Thymus (tissue), 11 donors: ENCODE data around the gene KRT3. TPM values are rescaled to one million over a fixed set of nuclear protein-coding genes. Genes with fewer than 3 reads are reported as not detected.

Experiments used
- DNase-seq, 9 donors: peaks; one replicate each; pipeline ENCODE4 v3.0.0-alpha.2; 2013; ENCODE audit warnings: low spot score in 9 of 9, low read depth in 6 of 9, missing footprints in 1 of 9
- H3K27ac ChIP-seq, 2 donors: one replicate each; pipeline ENCODE4 v1.5.1; 2013; ENCODE audit warnings: control low read depth in 1 of 2, low read depth in 1 of 2, low read length in 1 of 2, mild to moderate bottlenecking in 1 of 2, moderate library complexity in 1 of 2
- H3K27me3 ChIP-seq, 2 donors: one replicate each; pipeline ENCODE4 v1.5.1; 2013; ENCODE audit warnings: low read length in 1 of 2; ENCODE audit not compliant: control insufficient read depth in 2 of 2, insufficient read depth in 1 of 2
- H3K36me3 ChIP-seq, 2 donors: one replicate each; pipeline ENCODE4 v1.5.1; 2013; ENCODE audit warnings: low read length in 1 of 2, mild to moderate bottlenecking in 1 of 2, moderate library complexity in 1 of 2; ENCODE audit not compliant: control insufficient read depth in 2 of 2, insufficient read depth in 2 of 2
- H3K4me1 ChIP-seq, 2 donors: one replicate each; pipeline ENCODE4 v1.5.1; 2013; ENCODE audit warnings: low read length in 2 of 2; ENCODE audit not compliant: control insufficient read depth in 2 of 2, insufficient read depth in 2 of 2
- H3K4me3 ChIP-seq, 2 donors: one replicate each; pipeline ENCODE4 v1.5.1; 2013; ENCODE audit warnings: low read length in 2 of 2, control low read depth in 1 of 2, mild to moderate bottlenecking in 1 of 2
- H3K9me3 ChIP-seq, 2 donors: one replicate each; pipeline ENCODE4 v1.5.1; 2013; ENCODE audit warnings: low read length in 1 of 2, mild to moderate bottlenecking in 1 of 2; ENCODE audit not compliant: control insufficient read depth in 2 of 2, insufficient read depth in 1 of 2
- WGBS: extraction: QIAGEN DNeasy Blood & Tissue Kit; methylation state at CpG from one replicate; pipeline ENCODE4 v1.1.7; 2013; 5-methylcytosine and 5-hydroxymethylcytosine counted together
- polyA plus RNA-seq: library from polyadenylated mRNA; stranded (reverse); fragments of 200-250 nt; gene quantifications from one replicate; pipeline ENCODE4 v1.2.3, GENCODE V29; 2013
- total RNA-seq: library from RNA; stranded (reverse); fragments of 120-200 nt; gene quantifications from one replicate; pipeline ENCODE4 v1.2.4, GENCODE V29; 2013
- donor health status: healthy.

Gene KRT3
- total and polyA plus RNA-seq, 2 donors: 0.14 to 1.0 TPM

DNA sequence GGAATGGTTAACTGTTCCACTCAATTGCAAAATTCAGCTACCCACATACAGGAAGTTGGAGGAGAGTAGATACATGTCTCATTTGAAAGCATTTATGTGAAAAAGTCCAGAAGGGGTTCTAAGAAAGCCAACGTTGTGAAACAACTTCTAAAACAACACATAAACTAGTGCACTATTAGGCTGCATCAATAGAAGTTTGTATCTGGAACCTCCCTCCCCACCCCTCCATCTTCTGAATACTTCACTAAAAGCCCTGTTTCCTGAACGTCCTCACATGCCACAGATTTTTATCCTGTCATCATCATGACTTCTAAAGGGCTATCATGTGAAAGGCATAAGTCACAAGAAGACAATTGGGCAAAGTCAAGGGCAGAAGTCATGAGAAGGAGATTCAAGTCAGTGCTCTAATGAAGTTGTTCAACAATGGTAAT, 32.7 kb upstream of the KRT3 start:
- Histone ChIP-seq H3K4me1 (no peaks in the 10 kb centered on the region), H3K36me3 (no peaks in the 10 kb centered on the region), H3K9me3 (no peaks in the 10 kb centered on the region), H3K4me3 (no peak overlapping the region), H3K27me3 (peaks cover 0 to 5% of the 10 kb centered on the region in 2 donors), H3K27ac (no peak overlapping the region)
- 25% methylated on average over 2 of the region's 2 CpGs for whole genome bisulfite sequencing
- no peak for DNase-seq

DNA sequence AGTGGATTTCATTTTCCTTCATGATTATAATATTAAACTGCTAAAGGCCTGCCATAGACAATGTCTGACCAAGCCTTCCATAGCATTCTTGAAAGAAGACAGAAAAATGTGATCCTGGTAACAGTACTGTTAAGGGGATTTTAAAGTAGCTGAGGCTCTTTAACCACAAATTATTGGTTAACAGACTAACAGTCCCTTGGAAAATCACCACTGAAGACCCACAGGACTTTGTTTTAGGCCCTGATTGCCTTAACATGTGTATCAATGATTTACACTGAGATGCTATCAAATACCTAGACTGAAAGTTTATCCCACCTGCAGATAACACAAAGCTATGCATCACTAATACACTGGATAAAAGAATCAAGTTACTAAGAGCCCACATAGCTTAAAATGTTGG, 32.2 kb upstream of the KRT3 start:
- Histone ChIP-seq H3K36me3 (no peaks in the 10 kb centered on the region), H3K27ac (no peak overlapping the region), H3K4me1 (no peaks in the 10 kb centered on the region), H3K9me3 (no peaks in the 10 kb centered on the region), H3K27me3 (peaks cover 0 to 5% of the 10 kb centered on the region in 2 donors), H3K4me3 (no peak overlapping the region)
- no peak for DNase-seq

DNA sequence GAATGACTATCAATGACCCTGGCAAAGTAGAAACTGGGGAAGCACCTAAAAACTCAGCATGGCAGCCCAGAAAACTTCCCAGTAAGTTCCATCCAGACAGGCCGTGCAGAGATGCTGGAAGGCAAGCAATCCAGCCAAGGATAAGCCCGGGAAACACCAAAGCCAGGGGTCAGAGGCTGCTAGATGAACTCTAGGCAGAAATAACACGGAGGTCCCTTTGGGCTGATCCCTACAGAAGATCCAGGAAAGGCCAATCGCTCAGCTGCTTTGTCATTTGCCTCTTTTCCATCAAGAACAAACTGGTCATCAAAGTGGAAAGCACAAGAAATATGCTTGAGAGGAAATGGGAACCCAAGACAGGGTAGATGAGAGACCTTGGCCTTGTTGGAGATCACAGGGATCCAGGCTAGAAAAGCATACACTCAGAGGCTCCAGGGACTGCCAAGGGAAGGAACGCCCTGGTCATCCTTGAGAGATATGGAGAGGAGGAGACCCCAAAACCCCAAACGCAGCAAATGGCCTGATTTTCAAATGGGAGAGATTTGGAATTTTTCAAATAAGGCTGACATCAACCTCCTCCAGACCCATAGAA, 31.7 kb upstream of the KRT3 start:
- no peaks in the 10 kb centered on the region for H3K9me3 ChIP-seq
- H3K27ac ChIP-seq: no peak overlapping the region
- WGBS: 94% methylated on average over 6 of the region's 6 CpGs
- no peaks in the 10 kb centered on the region for H3K36me3 ChIP-seq
- peaks cover 0 to under 1% of the 10 kb centered on the region in 2 donors for H3K4me1 ChIP-seq
- H3K4me3 ChIP-seq: no peak overlapping the region
- H3K27me3 ChIP-seq: peaks cover 0 to 5% of the 10 kb centered on the region in 2 donors
- DNase-seq: no peak

DNA sequence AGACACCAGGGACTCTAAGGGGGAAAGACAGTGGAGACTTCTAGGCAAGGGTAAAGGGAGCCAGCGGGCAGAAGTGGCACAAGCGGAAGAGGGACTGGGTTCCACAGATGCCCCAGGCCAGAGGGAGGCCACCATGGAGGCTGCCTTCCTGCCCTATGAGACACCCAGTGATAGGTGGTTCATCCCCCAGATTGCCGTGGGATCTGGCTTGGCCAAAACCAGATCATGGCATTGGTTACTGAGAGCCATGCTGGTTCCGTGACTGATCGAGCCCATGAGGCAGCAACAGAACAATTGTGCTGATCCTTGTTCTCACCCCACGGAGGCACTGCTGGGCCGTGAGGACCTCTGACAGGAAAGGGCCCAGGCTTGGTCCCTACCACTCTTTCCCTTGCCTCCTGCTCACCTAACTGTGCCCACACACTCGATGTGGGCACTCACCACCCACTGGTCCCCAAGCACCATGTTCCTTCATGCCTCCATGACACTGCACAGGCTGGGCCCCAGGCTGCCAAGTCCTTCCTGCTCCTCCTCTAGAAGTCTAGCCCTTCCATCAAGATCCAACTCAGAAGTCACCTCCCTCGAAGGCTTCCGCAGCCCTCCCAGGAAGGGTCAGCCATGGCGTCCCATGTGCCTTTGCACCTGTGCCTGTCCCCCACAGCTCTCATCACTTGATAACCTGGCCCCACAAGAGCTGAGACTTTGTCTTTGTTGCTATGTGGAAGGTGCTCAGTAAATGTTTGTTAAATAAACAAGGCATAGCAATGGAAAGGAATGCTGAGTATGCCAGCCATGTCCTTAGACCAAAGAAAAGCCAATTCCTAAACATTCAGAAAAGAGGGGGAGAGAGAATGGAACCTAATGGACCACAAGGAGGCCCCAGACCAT, 30.9 kb upstream of the KRT3 start:
- peaks cover 0 to 5% of the 10 kb centered on the region in 2 donors for H3K27me3 ChIP-seq
- 97% methylated on average over 11 of the region's 11 CpGs for WGBS
- no peaks in the 10 kb centered on the region for H3K9me3 ChIP-seq
- H3K27ac ChIP-seq: no peak overlapping the region
- H3K4me3 ChIP-seq: no peak overlapping the region
- H3K4me1 ChIP-seq: peaks cover 0 to 2% of the 10 kb centered on the region in 2 donors
- no peak for DNase-seq
- H3K36me3 ChIP-seq: no peaks in the 10 kb centered on the region

DNA sequence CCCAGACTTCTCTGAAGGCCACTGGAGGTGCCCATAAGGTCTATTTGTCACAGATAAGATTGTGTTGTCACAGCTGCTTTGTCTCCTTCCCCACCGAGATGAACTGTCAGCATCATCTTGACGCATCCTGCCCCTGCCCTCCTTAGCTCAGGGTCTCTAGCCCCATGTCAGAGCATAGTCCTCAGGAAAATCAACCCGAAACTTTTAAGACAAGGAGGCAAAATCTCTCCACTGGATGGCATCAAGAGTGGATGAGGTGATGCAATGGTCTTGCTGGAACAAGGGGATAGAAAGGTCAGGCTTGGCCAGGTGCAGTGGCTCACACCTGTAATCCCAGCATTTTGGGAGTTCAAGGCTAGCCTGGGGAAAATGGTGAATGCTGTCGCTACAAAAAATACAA, 30.0 kb upstream of the KRT3 start:
- Histone ChIP-seq H3K27me3 (peaks cover 0 to 2% of the 10 kb centered on the region in 2 donors), H3K27ac (no peak overlapping the region), H3K9me3 (no peaks in the 10 kb centered on the region), H3K4me3 (no peak overlapping the region), H3K4me1 (peaks cover 0 to 2% of the 10 kb centered on the region in 2 donors), H3K36me3 (no peaks in the 10 kb centered on the region)
- DNase-seq: no peak
- 89% methylated on average over 4 of the region's 4 CpGs for WGBS

DNA sequence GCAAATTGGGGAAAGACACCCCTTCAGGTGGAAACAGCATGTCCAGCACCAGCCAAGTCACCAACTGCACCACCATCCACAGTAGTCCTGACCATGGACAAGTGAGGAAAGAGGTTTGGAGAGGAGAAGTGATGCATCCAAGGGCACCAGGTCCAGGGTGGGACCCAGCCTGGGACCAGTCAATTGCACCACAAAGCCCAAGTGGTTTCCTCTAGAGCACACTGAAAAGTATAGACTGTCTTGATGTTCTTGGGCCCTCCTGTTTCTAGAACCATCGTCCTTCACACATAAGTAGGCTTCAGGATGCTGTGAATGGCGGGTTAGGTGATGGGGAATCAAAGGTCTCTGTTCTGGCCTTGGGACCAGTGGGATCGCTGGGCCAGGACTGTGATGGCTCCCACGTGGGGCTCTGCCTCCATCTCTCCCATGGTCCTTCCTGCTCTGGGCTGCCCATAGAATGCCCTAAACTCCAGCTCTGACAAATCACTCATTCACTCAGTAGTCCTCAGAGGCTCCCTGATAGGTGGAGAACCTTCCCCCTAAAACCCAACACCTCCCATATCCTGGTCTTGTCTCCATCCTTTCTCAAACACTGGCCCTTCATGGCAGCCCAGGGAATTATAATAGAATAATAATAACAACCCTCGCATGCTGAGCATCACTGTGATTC, 29.0 kb upstream of the KRT3 start:
- Histone ChIP-seq H3K4me3 (no peak overlapping the region), H3K27me3 (peaks cover 0 to 3% of the 10 kb centered on the region in 2 donors), H3K36me3 (no peaks in the 10 kb centered on the region), H3K4me1 (peaks cover 0 to 2% of the 10 kb centered on the region in 2 donors), H3K9me3 (no peaks in the 10 kb centered on the region), H3K27ac (no peak overlapping the region)
- WGBS: 87% methylated on average over 5 of the region's 5 CpGs
- DNase-seq: no peak

DNA sequence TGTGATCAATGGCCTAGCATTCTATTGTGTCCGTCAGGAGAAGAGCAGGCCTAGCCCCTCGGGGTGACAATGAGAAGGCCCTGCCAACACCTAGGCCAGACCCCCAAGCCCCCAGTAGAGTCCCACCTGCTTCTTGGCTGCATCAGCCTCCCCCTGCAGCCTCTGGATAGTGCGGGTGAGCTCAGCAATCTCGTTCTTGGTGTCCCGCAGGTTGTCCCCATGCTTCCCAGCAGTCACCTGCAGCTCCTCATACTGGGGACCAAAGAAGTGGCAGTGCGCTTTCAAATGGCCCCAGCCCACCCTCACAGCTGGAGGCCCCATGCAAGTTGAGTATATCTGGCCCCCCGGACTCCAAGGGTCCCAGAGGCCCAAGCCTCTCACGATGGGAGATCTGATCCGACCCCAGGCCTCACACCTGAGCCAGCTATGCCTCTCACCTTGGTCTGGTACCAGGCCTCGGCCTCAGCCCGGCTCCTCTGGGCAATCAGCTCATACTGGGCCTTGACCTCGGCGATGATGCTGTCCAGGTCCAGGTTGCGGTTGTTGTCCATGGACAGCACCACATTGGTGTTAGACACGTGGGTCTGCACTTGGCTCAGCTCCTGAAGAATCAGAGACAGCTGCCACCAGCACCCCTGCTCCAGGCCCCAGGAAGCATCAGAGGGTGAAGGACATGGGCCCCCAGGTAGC, 28.0 kb upstream of the KRT3 start:
- no peaks in the 10 kb centered on the region for H3K36me3 ChIP-seq
- H3K27me3 ChIP-seq: peaks cover 0 to 3% of the 10 kb centered on the region in 2 donors
- no peak overlapping the region for H3K27ac ChIP-seq
- no peak overlapping the region for H3K4me3 ChIP-seq
- DNase-seq: no peak
- H3K9me3 ChIP-seq: no peaks in the 10 kb centered on the region
- WGBS: 91% methylated on average over 15 of the region's 15 CpGs
- peaks cover 0 to 2% of the 10 kb centered on the region in 2 donors for H3K4me1 ChIP-seq

DNA sequence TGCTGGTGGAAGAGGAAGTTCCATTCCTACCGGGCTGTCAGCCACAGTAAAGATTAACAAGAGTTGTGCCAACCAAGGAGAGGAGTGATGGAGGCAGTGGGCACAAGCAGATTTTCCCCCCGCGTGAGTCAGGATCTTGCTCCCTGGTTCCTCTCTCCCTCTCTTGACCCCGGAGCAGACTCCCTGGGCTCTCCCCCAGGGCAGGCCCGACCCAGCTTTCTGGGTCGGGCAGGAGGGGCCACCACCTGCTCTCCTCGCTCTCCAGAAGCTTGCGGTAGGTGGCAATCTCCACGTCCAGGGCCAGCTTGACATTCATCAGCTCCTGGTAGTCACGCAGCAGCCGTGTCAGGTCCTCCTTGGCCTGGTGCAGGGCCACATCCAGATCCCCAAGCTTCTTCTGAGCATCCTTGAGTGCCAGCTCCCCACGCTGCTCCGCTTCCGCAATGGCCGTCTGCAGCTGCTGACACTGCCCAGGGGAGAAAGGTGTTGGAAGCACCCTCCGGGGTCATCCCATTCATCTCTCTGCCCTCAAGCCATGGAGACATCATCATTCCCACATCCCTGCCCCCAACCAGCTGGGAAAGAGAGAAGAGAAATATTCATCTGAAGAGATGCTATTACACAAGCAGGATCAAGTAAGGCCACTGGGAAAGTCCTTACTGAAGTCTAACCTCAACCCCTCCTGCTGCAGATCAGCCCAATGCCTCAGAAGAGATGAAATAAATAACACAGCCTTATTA, 27.0 kb upstream of the KRT3 start:
- peaks cover 0 to 10% of the 10 kb centered on the region in 2 donors for H3K27me3 ChIP-seq
- WGBS: 79% methylated on average over 16 of the region's 16 CpGs
- H3K4me1 ChIP-seq: peaks cover 0 to 2% of the 10 kb centered on the region in 2 donors
- no peak for DNase-seq
- H3K27ac ChIP-seq: no peak overlapping the region
- H3K9me3 ChIP-seq: no peaks in the 10 kb centered on the region
- no peaks in the 10 kb centered on the region for H3K36me3 ChIP-seq
- H3K4me3 ChIP-seq: no peak overlapping the region
